Glutamatergic neuron (in vitro differentiated cells): ENCODE measurements around the gene SUN2. TPM values are rescaled to one million over a fixed set of nuclear protein-coding genes. Genes with fewer than 3 reads are reported as not detected.

Source experiments
- DNase-seq: peaks from one replicate; pipeline ENCODE4 v3.0.0; 2022
- H3K27ac Mint-ChIP-seq: one replicate; pipeline ENCODE4 v1.8.0; 2020; ENCODE audit warnings: mild to moderate bottlenecking, mixed read lengths, inconsistent platforms; ENCODE audit not compliant: unreplicated experiment
- H3K27me3 Mint-ChIP-seq: one replicate; pipeline ENCODE4 v1.8.0; 2020; ENCODE audit warnings: mild to moderate bottlenecking, moderate library complexity, mixed read lengths, inconsistent platforms; ENCODE audit not compliant: unreplicated experiment
- H3K36me3 Mint-ChIP-seq: one replicate; pipeline ENCODE4 v1.8.0; 2020; ENCODE audit warnings: mild to moderate bottlenecking, mixed read lengths, inconsistent platforms; ENCODE audit not compliant: unreplicated experiment
- H3K4me1 Mint-ChIP-seq: one replicate; pipeline ENCODE4 v1.8.0; 2020; ENCODE audit warnings: mild to moderate bottlenecking, low read depth, mixed read lengths, inconsistent platforms; ENCODE audit not compliant: unreplicated experiment
- H3K4me3 Mint-ChIP-seq: one replicate; pipeline ENCODE4 v1.8.0; 2020; ENCODE audit warnings: mild to moderate bottlenecking, mixed read lengths, inconsistent platforms; ENCODE audit not compliant: unreplicated experiment
- H3K9me3 Mint-ChIP-seq: one replicate; pipeline ENCODE4 v1.8.0; 2020; ENCODE audit warnings: mild to moderate bottlenecking, moderate library complexity, mixed read lengths, inconsistent platforms; ENCODE audit not compliant: unreplicated experiment
- total RNA-seq: library from RNA; stranded (reverse); fragmentation: NEBNext Ultra II Directional; extraction: Animal tissue kit (Norgen Biotek cat#: 25700); gene quantifications from one replicate; pipeline ENCODE4 v1.2.1, GENCODE V29; 2021; ENCODE audit not compliant: unreplicated experiment
- TF ChIP-seq, protein P1 (sequence below): fragments of 200-600 bp; sonication (generic); IDR thresholded peaks from one replicate; pipeline ENCODE4 v1.5.0; 2021; ENCODE audit not compliant: partially characterized antibody, unreplicated experiment

The SUN2 gene
- total RNA-seq, 1 donor from 2014 or later, result 174 TPM

GRCh38 chr22:38704654-38705234, 51.1 kb downstream of the SUN2 start:
- peaks cover 14% of the 10 kb centered on the region for H3K4me1 Mint-ChIP-seq
- TF ChIP-seq, protein P1, sequence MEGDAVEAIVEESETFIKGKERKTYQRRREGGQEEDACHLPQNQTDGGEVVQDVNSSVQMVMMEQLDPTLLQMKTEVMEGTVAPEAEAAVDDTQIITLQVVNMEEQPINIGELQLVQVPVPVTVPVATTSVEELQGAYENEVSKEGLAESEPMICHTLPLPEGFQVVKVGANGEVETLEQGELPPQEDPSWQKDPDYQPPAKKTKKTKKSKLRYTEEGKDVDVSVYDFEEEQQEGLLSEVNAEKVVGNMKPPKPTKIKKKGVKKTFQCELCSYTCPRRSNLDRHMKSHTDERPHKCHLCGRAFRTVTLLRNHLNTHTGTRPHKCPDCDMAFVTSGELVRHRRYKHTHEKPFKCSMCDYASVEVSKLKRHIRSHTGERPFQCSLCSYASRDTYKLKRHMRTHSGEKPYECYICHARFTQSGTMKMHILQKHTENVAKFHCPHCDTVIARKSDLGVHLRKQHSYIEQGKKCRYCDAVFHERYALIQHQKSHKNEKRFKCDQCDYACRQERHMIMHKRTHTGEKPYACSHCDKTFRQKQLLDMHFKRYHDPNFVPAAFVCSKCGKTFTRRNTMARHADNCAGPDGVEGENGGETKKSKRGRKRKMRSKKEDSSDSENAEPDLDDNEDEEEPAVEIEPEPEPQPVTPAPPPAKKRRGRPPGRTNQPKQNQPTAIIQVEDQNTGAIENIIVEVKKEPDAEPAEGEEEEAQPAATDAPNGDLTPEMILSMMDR, result no peak

GRCh38 chr22:38700789-38701628, 54.8 kb downstream of the SUN2 start, which contains the start of gene JOSD1:
Gene JOSD1, minus strand, starts transcription at chr22:38700943. Its CDS starts 956 bp downstream, at chr22:38699987.
- TF ChIP-seq, protein P1, result no peak
- Mint-ChIP-seq H3K27ac (peak within 1 kb of the TSS; percentile 96), H3K9me3 (peaks cover 21% of the 10 kb centered on the region), H3K27me3 (peaks cover 14% of the 10 kb centered on the region), H3K36me3 (no peaks in the 10 kb centered on the region), H3K4me1 (peaks cover 27% of the 10 kb centered on the region), H3K4me3 (peak within 1 kb of the TSS; percentile 96)
- peak; percentile 98 for DNase-seq

More at GRCh38 chr22:38704654-38705234, 51.1 kb downstream of the SUN2 start:
- no peak for DNase-seq
- Mint-ChIP-seq H3K27ac (peak overlapping the region; percentile 91), H3K4me3 (peak overlapping the region; percentile 86), H3K36me3 (no peaks in the 10 kb centered on the region), H3K9me3 (peaks cover 17% of the 10 kb centered on the region), H3K27me3 (peaks cover 14% of the 10 kb centered on the region)

DNA sequence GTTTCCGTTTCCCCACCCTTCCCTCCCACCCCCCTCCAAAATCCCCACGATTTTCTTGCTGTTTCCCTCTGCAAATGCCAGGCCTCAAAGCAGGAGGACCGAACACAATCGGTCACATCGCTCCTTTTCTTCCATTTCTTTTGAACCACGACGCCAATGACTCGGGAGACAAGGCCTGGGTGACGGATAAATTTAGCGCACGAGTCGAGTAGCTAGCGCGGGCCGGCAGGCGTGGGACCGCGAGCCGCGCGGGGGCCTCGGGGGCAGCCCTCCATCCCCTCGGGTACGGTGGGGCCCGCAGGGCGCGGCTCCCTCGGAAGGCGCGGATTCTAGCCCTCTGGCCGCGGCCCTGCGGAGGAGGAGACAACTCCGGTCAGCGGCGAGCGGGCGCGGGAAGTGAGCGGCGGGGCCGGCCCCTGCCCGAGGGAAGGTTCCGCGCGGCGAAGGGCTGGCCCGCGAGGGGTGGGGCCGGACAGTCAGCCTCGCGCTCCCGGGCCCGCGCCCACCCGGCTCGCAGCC, 55.5 kb downstream of the SUN2 start:
- Mint-ChIP-seq H3K36me3 (no peaks in the 10 kb centered on the region), H3K4me1 (peaks cover 27% of the 10 kb centered on the region)

DNA sequence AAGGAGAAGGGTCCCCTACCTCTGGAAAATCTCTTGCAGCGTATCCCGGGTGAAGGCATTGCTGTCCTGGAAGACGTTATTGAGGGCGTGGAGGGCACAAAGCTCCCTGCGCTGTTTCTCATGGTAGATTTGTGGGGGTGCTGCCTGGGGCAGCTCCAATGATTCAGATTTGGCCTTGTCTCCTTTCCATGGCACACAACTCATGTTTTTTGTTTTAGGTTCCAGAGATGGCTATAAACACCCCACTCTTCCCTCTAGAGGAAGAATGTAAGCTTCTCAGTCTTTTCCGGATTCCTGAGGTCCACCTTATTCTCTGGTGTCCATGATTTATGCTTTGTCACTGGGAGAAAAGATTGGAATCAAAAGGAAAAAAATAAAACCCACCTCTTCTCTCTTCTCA, 56.0 kb downstream of the SUN2 start:
- no peak for DNase-seq
- Mint-ChIP-seq H3K9me3 (peaks cover 18% of the 10 kb centered on the region), H3K27ac (peak overlapping the region; percentile 87), H3K36me3 (no peaks in the 10 kb centered on the region), H3K4me3 (peak overlapping the region; percentile 92), H3K4me1 (peaks cover 22% of the 10 kb centered on the region), H3K27me3 (peaks cover 11% of the 10 kb centered on the region)
- TF ChIP-seq, protein P1, result no peak

More for the DNA sequence above, 55.5 kb downstream of the SUN2 start:
- peaks cover 18% of the 10 kb centered on the region for H3K9me3 Mint-ChIP-seq
- DNase-seq, result no peak
- TF ChIP-seq, protein P1, result no peak
- H3K27me3 Mint-ChIP-seq, result peaks cover 11% of the 10 kb centered on the region
- peak overlapping the region; percentile 92 for H3K4me3 Mint-ChIP-seq
- H3K27ac Mint-ChIP-seq, result peak overlapping the region; percentile 87
